GM12872 (cell line): ENCODE measurements around the gene SCYGR4.

Source experiments
- TF ChIP-seq, protein P1 (sequence below): IDR thresholded peaks from 3 replicates; pipeline ENCODE4 v1.5.1; 2011; ENCODE audit warnings: low read depth, mild to moderate bottlenecking, low read length, moderate library complexity; ENCODE audit not compliant: insufficient read depth

Gene SCYGR4, protein sequence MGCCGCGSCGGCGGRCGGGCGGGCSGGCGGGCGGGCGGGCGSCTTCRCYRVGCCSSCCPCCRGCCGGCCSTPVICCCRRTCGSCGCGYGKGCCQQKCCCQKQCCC

DNA sequence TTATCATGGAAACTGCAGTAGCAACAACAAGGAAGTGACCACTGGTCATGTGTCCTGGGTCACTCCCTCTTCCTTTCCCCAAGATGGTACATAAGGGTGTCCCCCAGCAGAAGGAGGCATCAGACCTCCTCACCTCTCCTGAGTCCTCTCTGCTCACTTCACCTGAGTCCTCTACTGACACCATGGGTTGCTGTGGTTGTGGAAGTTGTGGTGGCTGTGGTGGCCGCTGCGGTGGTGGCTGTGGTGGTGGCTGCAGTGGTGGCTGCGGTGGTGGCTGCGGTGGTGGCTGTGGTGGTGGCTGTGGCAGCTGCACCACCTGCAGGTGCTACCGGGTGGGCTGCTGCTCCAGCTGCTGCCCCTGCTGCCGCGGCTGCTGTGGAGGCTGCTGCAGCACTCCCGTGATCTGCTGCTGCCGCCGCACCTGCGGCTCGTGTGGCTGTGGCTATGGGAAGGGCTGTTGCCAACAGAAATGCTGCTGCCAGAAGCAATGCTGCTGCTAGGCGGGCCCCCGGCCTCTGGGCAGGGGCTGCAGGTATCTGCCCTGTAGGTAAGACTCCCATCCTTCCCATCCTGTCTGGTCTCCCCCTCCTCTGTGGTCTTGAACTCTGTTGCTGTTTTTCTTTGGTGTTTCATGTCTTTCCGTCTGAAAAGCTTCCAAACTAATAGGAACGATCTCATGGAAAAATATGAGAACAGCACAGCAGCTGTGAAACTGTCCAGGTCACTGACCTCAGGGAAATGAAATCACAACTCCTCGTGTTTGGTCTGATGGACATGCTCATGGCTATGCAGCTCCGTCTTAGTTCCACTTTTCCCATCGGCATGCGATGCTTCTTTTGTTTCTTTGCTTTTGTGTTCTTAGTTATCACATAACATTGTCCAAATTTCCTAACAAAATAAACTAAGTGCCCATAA, at the start of gene SCYGR4:
Gene SCYGR4 (plus strand): TSS at position 183 of the 915 bp plus-strand sequence. CDS start 0 bp downstream, at position 183.
- TF ChIP-seq, protein P1, sequence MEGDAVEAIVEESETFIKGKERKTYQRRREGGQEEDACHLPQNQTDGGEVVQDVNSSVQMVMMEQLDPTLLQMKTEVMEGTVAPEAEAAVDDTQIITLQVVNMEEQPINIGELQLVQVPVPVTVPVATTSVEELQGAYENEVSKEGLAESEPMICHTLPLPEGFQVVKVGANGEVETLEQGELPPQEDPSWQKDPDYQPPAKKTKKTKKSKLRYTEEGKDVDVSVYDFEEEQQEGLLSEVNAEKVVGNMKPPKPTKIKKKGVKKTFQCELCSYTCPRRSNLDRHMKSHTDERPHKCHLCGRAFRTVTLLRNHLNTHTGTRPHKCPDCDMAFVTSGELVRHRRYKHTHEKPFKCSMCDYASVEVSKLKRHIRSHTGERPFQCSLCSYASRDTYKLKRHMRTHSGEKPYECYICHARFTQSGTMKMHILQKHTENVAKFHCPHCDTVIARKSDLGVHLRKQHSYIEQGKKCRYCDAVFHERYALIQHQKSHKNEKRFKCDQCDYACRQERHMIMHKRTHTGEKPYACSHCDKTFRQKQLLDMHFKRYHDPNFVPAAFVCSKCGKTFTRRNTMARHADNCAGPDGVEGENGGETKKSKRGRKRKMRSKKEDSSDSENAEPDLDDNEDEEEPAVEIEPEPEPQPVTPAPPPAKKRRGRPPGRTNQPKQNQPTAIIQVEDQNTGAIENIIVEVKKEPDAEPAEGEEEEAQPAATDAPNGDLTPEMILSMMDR, result no peak

DNA sequence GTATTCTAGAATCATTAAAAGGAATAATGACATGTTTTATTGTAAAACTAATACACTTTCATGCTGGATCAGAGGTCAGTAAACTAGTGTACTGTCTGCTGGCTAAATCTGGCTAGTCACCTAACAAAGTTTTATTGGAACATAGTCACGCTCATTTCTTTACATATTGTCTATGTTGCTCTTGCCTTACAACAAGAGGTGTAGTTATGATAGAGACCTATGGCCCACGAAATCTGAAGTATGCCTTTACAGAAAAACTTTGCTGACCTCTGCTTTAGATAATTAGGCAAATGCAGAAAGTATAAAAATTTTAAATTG, 48.5 kb upstream of the SCYGR4 start:
- TF ChIP-seq, protein P1, result no peak

DNA sequence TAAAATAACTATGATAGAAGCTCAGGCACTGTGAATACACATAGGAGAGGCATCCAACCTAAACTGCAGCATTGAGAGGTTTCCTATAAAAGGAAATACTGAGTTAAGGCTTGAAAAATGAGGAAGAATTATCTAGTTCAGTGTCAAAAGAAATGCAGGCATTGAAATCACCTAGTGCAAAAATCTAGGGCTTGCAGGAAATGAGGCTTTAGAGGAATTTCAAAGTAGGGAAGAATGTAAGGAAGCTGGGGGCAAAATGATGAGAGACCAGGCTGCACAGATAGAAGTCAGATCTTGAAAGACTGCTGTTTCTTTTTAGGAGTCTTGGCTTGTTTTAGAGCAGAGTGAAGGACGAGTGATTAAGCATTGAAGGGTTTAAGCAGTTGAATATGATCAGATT, 46.7 kb upstream of the SCYGR4 start:
- TF ChIP-seq, protein P1, result no peak

DNA sequence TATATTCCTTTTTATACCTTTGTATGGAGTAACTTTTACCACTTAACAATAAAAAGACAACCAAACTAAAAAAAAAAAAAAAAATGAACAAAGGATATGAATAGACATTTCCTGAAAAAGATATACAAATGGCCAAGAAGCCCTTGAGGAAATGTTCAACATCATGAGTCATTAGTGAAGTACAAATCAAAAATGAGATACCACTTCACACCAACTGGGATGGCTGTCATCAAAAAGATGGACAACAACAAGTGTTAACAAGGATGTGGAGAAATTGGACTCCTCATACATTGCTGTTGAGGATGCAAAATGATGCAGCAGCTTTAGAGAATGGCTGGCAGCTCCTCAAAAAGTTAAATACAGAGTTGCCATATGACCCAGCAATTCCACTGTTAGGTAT, 41.2 kb upstream of the SCYGR4 start:
- TF ChIP-seq, protein P1, result no peak

DNA sequence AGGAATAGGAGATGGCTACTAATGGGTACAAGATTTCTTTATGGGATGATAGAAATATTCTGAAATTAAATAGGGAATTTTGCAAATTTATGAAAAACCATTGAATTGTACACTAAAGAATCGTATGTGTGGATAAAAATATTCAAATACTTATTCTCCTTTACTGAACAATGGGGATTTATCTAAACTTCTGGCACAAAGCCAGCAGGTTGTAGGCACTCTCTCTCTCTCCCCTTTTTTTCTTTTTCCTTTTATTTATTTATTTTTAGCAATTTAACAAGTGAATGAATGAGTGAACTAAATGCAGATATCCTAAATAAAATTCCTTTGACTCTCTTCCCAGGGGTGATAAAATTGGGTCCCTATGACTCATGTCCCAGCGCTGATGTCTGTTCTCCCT, 40.5 kb upstream of the SCYGR4 start:
- TF ChIP-seq, protein P1, result no peak

DNA sequence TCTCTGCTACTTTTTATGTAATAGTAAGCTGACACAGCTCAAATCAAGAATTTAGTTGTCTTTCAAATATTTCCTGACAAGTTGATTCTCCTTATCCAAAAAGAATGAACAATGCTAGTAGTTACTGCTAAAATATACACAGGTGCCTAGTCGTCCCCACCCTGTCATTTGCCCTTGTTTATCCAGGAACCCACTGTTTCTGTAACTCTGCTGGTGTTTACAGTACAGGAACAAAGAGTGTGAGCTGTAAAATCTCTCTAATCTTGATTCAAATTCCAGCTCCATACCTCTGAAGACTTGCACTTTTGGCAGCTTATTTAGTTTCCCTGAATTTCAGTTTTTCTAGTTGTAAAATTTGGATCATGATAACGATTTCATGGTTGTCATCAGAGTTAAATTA, 39.7 kb upstream of the SCYGR4 start:
- TF ChIP-seq, protein P1, result no peak

DNA sequence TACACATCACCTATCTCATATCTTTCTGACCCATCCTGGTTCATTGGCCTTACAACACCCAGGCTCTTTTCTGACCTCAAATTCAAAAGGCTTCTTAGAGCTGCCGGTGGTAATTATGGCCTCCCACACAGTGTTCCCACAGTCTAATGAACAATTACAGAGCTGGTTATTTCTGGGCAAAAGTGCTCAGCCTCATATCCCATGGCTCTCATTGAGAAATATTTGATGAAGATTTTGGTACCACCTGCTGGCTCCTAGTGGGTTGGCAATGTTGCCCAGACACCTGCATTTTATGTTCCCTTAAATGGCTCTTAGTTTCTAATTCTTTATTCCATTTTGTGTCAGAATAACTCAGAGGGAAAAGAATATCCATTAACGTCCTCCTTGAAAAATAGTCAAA, 38.7 kb upstream of the SCYGR4 start:
- TF ChIP-seq, protein P1, result peak; percentile 21; the same call in 1 of the 3 replicates
